HEK293 (cell line): ENCODE data around the gene RHOT2.

Experiments used
- CTCF ChIA-PET: fragments of 350-600 bp; formaldehyde crosslinking; extraction: SDS; loops from one replicate; lab custom pipeline; 2021; ENCODE audit warnings: antibody characterized with exemption; lab: Yijun Ruan, JAX
- POLR2A ChIA-PET: fragments of 300-600 bp; formaldehyde crosslinking; extraction: SDS; loops from one replicate; lab custom pipeline; 2020; ENCODE audit warnings: antibody characterized with exemption, inconsistent platforms; lab: Yijun Ruan, JAX
- H3K27ac ChIP-seq: fragments of 200-500 bp; sonication (Bioruptor generic); 2 replicates; pipeline ENCODE4 v1.5.1; 2014; ENCODE audit warnings: low read depth, low read length, control low read depth, inconsistent platforms; ENCODE audit errors: extremely low read depth
- H3K36me3 ChIP-seq, 2 experiments: fragments of 200-500 bp in 1 of 2; sonication (Bioruptor generic) in 1 of 2; 1 replicate in 1 of 2; 2 replicates in 1 of 2; pipeline ENCODE4 v1.5.1; 2014 to 2017; ENCODE audit warnings: inconsistent platforms in 2 of 2, low read length in 2 of 2; ENCODE audit not compliant: control insufficient read depth in 2 of 2, insufficient read depth in 1 of 2
- H3K4me1 ChIP-seq: fragments of 200-500 bp; sonication (Bioruptor generic); 2 replicates; pipeline ENCODE4 v1.5.1; 2014; ENCODE audit warnings: mild to moderate bottlenecking, low read length, inconsistent platforms; ENCODE audit not compliant: control insufficient read depth, insufficient read depth
- H3K4me3 ChIP-seq: 2 replicates; pipeline ENCODE4 v1.5.1; 2011; ENCODE audit warnings: low read depth, mild to moderate bottlenecking, control low read depth, low read length, moderate library complexity
- H3K9me3 ChIP-seq: fragments of 200-500 bp; sonication (Bioruptor generic); 2 replicates; pipeline ENCODE4 v1.5.1; 2014; ENCODE audit warnings: low read depth, low read length, inconsistent platforms; ENCODE audit not compliant: control insufficient read depth, insufficient read depth
- GLIS2 ChIP-seq: fragments of 450-650 bp; formaldehyde crosslinking; IDR thresholded peaks from 2 replicates; pipeline ENCODE4 v1.5.1; 2016; ENCODE audit warnings: missing biosample characterization, missing genetic modification characterization
- KLF1 ChIP-seq: fragments of 450-650 bp; formaldehyde crosslinking; IDR thresholded peaks from 2 replicates; pipeline ENCODE4 v1.5.1; 2016; ENCODE audit warnings: missing biosample characterization, missing genetic modification characterization
- KLF8 ChIP-seq: fragments of 450-650 bp; formaldehyde crosslinking; IDR thresholded peaks from 2 replicates; pipeline ENCODE4 v1.5.1; 2016; ENCODE audit warnings: missing biosample characterization, missing genetic modification characterization
- MZF1 ChIP-seq: fragments of 450-650 bp; formaldehyde crosslinking; IDR thresholded peaks from 2 replicates; pipeline ENCODE4 v1.5.1; 2017; ENCODE audit warnings: missing biosample characterization, missing genetic modification characterization, borderline replicate concordance
- SETDB1 ChIP-seq: IDR thresholded peaks from one replicate; pipeline ENCODE4 v1.6.1; 2017; ENCODE audit warnings: mild to moderate bottlenecking, low read length, moderate library complexity, mixed read lengths; ENCODE audit not compliant: insufficient read length
- WT1 ChIP-seq: fragments of 450-650 bp; formaldehyde crosslinking; IDR thresholded peaks from 2 replicates; pipeline ENCODE4 v1.5.1; 2016; ENCODE audit warnings: missing biosample characterization, missing genetic modification characterization
- ZBTB17 ChIP-seq: fragments of 450-650 bp; formaldehyde crosslinking; IDR thresholded peaks from 2 replicates; pipeline ENCODE4 v1.5.1; 2016; ENCODE audit warnings: missing biosample characterization, missing genetic modification characterization
- ZBTB21 ChIP-seq: fragments of 450-650 bp; formaldehyde crosslinking; IDR thresholded peaks from 2 replicates; pipeline ENCODE4 v1.5.1; 2017; ENCODE audit warnings: missing biosample characterization, missing genetic modification characterization
- ZBTB48 ChIP-seq: fragments of 450-650 bp; formaldehyde crosslinking; IDR thresholded peaks from 2 replicates; pipeline ENCODE4 v1.5.1; 2016; ENCODE audit warnings: missing biosample characterization, missing genetic modification characterization
- ZFP69B ChIP-seq: fragments of 450-650 bp; formaldehyde crosslinking; IDR thresholded peaks from 2 replicates; pipeline ENCODE4 v1.5.1; 2016; ENCODE audit warnings: missing biosample characterization, missing genetic modification characterization
- ZNF2 ChIP-seq: fragments of 450-650 bp; formaldehyde crosslinking; IDR thresholded peaks from 2 replicates; pipeline ENCODE4 v1.5.1; 2016; ENCODE audit warnings: missing biosample characterization, missing genetic modification characterization
- ZNF221 ChIP-seq: fragments of 450-650 bp; formaldehyde crosslinking; IDR thresholded peaks from 2 replicates; pipeline ENCODE4 v1.5.1; 2017; ENCODE audit warnings: missing biosample characterization, missing genetic modification characterization, borderline replicate concordance
- ZNF324 ChIP-seq: fragments of 450-650 bp; formaldehyde crosslinking; IDR thresholded peaks from 2 replicates; pipeline ENCODE4 v1.5.1; 2016; ENCODE audit warnings: missing biosample characterization, missing genetic modification characterization
- ZNF341 ChIP-seq: fragments of 450-650 bp; formaldehyde crosslinking; IDR thresholded peaks from 2 replicates; pipeline ENCODE4; 2016; ENCODE audit warnings: low read depth, missing biosample characterization, missing genetic modification characterization
- ZNF768 ChIP-seq: fragments of 450-650 bp; formaldehyde crosslinking; IDR thresholded peaks from 2 replicates; pipeline ENCODE4 v1.5.1; 2018; ENCODE audit warnings: missing biosample characterization, mild to moderate bottlenecking, missing genetic modification characterization
- TF ChIP-seq, protein P1 (sequence below): fragments of 450-650 bp; formaldehyde crosslinking; IDR thresholded peaks from 2 replicates; pipeline ENCODE4 v1.5.1; 2017; ENCODE audit warnings: missing biosample characterization, missing genetic modification characterization
- TF ChIP-seq, protein P2 (sequence below): fragments of 450-650 bp; formaldehyde crosslinking; IDR thresholded peaks from 2 replicates; pipeline ENCODE4 v1.5.1; 2016; ENCODE audit warnings: missing biosample characterization, missing genetic modification characterization, borderline replicate concordance
- TF ChIP-seq, protein P3 (sequence below): fragments of 450-650 bp; formaldehyde crosslinking; IDR thresholded peaks from 2 replicates; pipeline ENCODE4 v1.5.1; 2016; ENCODE audit warnings: missing biosample characterization, missing genetic modification characterization
- TF ChIP-seq, protein P4 (sequence below): fragments of 450-650 bp; formaldehyde crosslinking; IDR thresholded peaks from 2 replicates; pipeline ENCODE4 v1.5.1; 2017; ENCODE audit warnings: missing biosample characterization, missing genetic modification characterization
- TF ChIP-seq, protein P5 (sequence below): fragments of 450-650 bp; formaldehyde crosslinking; IDR thresholded peaks from 2 replicates; pipeline ENCODE4 v1.5.1; 2017; ENCODE audit warnings: missing biosample characterization, mild to moderate bottlenecking, missing genetic modification characterization, moderate library complexity
- TF ChIP-seq, protein P6 (sequence below): fragments of 450-650 bp; formaldehyde crosslinking; IDR thresholded peaks from 2 replicates; pipeline ENCODE4 v1.5.1; 2016; ENCODE audit warnings: missing biosample characterization, missing genetic modification characterization
- TF ChIP-seq, protein P7 (sequence below): fragments of 450-650 bp; formaldehyde crosslinking; IDR thresholded peaks from 2 replicates; pipeline ENCODE4; 2016; ENCODE audit warnings: missing biosample characterization, missing genetic modification characterization

The RHOT2 gene

DNA sequence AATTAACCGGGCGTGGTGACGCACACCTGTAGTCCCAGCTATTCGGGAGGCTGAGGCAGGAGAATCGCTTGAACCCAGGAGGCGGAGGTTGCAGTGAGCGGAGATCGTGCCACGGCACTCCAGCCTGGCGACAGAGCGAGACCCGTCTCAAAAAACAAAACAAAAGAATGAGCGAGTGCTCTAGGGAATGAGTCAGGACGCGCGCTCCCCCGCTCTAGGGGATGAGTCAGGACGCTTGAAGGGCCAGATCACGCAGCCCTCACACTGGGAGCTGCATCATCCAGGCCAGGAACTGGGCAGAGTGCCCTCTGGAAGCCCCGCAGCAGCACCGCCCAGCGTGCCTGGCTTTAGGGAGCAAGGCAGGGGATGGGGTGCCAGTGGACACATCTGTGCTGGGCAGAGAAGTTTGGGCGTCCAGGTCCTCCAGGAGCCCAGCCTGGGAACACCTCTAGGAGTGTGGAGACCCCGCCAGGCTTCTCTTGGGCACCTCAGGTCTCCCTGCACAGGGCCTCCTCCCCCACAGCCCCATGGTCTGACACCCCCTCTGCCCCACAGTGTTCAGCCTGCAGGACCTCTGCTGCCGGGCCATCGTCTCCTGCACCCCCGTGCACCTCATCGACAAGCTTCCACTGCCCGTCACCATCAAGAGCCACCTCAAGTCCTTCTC is 41.0 kb upstream of the RHOT2 start (continued):
- TF ChIP-seq, protein P1, sequence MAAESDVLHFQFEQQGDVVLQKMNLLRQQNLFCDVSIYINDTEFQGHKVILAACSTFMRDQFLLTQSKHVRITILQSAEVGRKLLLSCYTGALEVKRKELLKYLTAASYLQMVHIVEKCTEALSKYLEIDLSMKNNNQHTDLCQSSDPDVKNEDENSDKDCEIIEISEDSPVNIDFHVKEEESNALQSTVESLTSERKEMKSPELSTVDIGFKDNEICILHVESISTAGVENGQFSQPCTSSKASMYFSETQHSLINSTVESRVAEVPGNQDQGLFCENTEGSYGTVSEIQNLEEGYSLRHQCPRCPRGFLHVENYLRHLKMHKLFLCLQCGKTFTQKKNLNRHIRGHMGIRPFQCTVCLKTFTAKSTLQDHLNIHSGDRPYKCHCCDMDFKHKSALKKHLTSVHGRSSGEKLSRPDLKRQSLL (tag by site-specific recombination) = peak; percentile 48; the same call in 1 of the 2 replicates
- TF ChIP-seq ZNF324 (tag by site-specific recombination) (0 out of 2 replicates have a peak, but pooled peaks have one; percentile 73), ZBTB48 (tag by site-specific recombination) (peak; percentile 42; the same call in 1 of the 2 replicates), KLF8 (tag by site-specific recombination) (peak; percentile 66), ZBTB17 (tag by site-specific recombination) (peak; percentile 26; the same call in 1 of the 2 replicates), ZFP69B (tag by site-specific recombination) (peak; percentile 43; the same call in 1 of the 2 replicates), ZNF2 (tag by site-specific recombination) (0 out of 2 replicates have a peak, but pooled peaks have one; percentile 27)
- TF ChIP-seq, protein P2, sequence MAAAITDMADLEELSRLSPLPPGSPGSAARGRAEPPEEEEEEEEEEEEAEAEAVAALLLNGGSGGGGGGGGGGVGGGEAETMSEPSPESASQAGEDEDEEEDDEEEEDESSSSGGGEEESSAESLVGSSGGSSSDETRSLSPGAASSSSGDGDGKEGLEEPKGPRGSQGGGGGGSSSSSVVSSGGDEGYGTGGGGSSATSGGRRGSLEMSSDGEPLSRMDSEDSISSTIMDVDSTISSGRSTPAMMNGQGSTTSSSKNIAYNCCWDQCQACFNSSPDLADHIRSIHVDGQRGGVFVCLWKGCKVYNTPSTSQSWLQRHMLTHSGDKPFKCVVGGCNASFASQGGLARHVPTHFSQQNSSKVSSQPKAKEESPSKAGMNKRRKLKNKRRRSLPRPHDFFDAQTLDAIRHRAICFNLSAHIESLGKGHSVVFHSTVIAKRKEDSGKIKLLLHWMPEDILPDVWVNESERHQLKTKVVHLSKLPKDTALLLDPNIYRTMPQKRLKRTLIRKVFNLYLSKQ (tag by site-specific recombination) = no peak
- TF ChIP-seq, protein P3, sequence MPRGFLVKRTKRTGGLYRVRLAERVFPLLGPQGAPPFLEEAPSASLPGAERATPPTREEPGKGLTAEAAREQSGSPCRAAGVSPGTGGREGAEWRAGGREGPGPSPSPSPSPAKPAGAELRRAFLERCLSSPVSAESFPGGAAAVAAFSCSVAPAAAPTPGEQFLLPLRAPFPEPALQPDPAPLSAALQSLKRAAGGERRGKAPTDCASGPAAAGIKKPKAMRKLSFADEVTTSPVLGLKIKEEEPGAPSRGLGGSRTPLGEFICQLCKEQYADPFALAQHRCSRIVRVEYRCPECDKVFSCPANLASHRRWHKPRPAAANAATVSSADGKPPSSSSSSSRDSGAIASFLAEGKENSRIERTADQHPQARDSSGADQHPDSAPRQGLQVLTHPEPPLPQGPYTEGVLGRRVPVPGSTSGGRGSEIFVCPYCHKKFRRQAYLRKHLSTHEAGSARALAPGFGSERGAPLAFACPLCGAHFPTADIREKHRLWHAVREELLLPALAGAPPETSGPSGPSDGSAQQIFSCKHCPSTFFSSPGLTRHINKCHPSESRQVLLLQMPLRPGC (tag by site-specific recombination) = peak; percentile 61; the same call in 1 of the 2 replicates
- TF ChIP-seq, protein P4, sequence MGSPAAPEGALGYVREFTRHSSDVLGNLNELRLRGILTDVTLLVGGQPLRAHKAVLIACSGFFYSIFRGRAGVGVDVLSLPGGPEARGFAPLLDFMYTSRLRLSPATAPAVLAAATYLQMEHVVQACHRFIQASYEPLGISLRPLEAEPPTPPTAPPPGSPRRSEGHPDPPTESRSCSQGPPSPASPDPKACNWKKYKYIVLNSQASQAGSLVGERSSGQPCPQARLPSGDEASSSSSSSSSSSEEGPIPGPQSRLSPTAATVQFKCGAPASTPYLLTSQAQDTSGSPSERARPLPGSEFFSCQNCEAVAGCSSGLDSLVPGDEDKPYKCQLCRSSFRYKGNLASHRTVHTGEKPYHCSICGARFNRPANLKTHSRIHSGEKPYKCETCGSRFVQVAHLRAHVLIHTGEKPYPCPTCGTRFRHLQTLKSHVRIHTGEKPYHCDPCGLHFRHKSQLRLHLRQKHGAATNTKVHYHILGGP = no peak

DNA sequence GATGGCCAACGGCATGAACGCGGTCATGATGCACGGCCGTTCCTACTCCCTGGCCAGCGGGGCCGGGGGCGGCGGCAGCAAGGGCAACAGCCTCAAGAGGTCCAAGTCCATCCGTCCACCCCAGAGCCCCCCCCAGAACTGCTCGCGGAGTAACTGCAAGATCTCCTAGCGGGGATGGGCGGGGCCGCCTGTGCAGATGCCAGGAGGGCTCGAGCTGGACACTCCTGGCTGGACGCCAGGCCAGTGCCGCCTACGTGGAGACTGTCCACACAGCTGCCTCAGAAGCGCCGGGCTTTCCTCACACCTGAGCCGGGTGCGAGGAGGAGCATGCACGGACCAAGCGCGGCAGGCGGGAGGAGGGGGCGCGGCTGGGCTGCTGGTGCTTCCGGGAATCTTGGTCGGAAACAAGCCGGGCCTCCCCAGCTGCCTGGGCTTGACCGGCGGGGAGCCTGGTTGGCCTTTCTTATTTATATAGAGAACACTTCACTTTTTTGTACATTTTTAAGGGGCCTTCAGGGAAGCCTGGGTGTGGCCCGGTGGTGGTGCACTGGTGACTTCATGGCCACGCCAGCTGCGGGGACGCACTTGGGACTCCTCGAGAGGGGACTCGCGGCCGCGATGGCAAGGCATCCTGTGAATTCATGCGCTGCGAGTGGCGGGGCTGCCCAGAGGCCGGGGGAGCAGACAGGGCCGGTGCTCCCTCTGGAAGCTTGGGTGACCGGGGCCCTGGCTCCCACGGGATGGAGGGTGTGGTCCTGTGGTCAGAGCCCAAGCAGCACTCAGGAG is 40.3 kb upstream of the RHOT2 start:
- CTCF ChIA-PET = no interaction called here
- POLR2A ChIA-PET = no interaction called here
- H3K27ac ChIP-seq = no peak overlapping the region
- H3K36me3 ChIP-seq = no peaks in the 10 kb centered on the region
- H3K9me3 ChIP-seq = no peaks in the 10 kb centered on the region
- peaks cover 2% of the 10 kb centered on the region; the same call in 1 of the 2 replicates for H3K4me1 ChIP-seq
- no peak overlapping the region for H3K4me3 ChIP-seq
- no peak for TF ChIP-seq GLIS2 (tag by site-specific recombination)
- TF ChIP-seq ZBTB21 = no peak
- TF ChIP-seq, protein P5, sequence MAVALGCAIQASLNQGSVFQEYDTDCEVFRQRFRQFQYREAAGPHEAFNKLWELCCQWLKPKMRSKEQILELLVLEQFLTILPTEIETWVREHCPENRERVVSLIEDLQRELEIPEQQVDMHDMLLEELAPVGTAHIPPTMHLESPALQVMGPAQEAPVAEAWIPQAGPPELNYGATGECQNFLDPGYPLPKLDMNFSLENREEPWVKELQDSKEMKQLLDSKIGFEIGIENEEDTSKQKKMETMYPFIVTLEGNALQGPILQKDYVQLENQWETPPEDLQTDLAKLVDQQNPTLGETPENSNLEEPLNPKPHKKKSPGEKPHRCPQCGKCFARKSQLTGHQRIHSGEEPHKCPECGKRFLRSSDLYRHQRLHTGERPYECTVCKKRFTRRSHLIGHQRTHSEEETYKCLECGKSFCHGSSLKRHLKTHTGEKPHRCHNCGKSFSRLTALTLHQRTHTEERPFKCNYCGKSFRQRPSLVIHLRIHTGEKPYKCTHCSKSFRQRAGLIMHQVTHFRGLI = peak; percentile 81
- TF ChIP-seq WT1 = no peak
- TF ChIP-seq, protein P6, sequence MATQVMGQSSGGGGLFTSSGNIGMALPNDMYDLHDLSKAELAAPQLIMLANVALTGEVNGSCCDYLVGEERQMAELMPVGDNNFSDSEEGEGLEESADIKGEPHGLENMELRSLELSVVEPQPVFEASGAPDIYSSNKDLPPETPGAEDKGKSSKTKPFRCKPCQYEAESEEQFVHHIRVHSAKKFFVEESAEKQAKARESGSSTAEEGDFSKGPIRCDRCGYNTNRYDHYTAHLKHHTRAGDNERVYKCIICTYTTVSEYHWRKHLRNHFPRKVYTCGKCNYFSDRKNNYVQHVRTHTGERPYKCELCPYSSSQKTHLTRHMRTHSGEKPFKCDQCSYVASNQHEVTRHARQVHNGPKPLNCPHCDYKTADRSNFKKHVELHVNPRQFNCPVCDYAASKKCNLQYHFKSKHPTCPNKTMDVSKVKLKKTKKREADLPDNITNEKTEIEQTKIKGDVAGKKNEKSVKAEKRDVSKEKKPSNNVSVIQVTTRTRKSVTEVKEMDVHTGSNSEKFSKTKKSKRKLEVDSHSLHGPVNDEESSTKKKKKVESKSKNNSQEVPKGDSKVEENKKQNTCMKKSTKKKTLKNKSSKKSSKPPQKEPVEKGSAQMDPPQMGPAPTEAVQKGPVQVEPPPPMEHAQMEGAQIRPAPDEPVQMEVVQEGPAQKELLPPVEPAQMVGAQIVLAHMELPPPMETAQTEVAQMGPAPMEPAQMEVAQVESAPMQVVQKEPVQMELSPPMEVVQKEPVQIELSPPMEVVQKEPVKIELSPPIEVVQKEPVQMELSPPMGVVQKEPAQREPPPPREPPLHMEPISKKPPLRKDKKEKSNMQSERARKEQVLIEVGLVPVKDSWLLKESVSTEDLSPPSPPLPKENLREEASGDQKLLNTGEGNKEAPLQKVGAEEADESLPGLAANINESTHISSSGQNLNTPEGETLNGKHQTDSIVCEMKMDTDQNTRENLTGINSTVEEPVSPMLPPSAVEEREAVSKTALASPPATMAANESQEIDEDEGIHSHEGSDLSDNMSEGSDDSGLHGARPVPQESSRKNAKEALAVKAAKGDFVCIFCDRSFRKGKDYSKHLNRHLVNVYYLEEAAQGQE (tag by site-specific recombination) = no peak
- TF ChIP-seq, protein P7, sequence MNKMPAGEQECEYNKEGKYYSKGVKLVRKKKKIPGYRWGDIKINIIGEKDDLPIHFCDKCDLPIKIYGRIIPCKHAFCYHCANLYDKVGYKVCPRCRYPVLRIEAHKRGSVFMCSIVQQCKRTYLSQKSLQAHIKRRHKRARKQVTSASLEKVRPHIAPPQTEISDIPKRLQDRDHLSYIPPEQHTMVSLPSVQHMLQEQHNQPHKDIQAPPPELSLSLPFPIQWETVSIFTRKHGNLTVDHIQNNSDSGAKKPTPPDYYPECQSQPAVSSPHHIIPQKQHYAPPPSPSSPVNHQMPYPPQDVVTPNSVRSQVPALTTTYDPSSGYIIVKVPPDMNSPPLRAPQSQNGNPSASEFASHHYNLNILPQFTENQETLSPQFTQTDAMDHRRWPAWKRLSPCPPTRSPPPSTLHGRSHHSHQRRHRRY (tag by site-specific recombination) = no peak
- no peak for TF ChIP-seq MZF1 (tag by site-specific recombination)
- peak; percentile 11; the same call in 1 of the 2 replicates for TF ChIP-seq KLF1 (tag by site-specific recombination)
- no peak for TF ChIP-seq ZNF221 (tag by site-specific recombination)
- peak; percentile 60 for TF ChIP-seq ZNF341 (tag by site-specific recombination)
- no peak for TF ChIP-seq ZNF768 (tag by site-specific recombination)
- no peak for TF ChIP-seq SETDB1
